ENCODE measurements around the gene FMN2. TPM values are rescaled to one million over a fixed set of nuclear protein-coding genes. Genes with fewer than 3 reads are reported as not detected.
A peak's percentile ranks its signal among the peaks of the same experiment; 100 is the strongest.

Gene FMN2
- total RNA-seq, 1 experiment from 2014 or later = 4.6 TPM

GRCh38 chr1:240462766-240463395 is 371.2 kb downstream of the FMN2 start:
- ATAC-seq (no peak), DNase-seq (no peak)
- Histone ChIP-seq H3K79me2 (ENCODE audit: low read length) (no peaks in the 10 kb centered on the region), H3K36me3 (ENCODE audit: low read depth, low read length) (no peaks in the 10 kb centered on the region), H3K27me3 (ENCODE audit: low read length) (no peaks in the 10 kb centered on the region), H3K27ac (ENCODE audit: low read length) (no peak overlapping the region), H3K9me2 (replicated peaks; ENCODE audit: low read length) (no peaks in the 10 kb centered on the region), H3K4me1 (ENCODE audit: insufficient read depth, low read length) (peaks cover 6% of the 10 kb centered on the region; the same call in 1 of the 2 replicates), H2AFZ (ENCODE audit: low read length) (no peak overlapping the region), H3K4me2 (ENCODE audit: low read length) (no peak overlapping the region), H3F3A (ENCODE audit: low read length, unreplicated experiment) (no peaks in the 10 kb centered on the region), H3K9me3 (ENCODE audit: low read length) (no peaks in the 10 kb centered on the region), H4K20me1 (ENCODE audit: low read length) (no peaks in the 10 kb centered on the region), H3K9ac (ENCODE audit: low read length) (no peak overlapping the region), H3K4me3 (ENCODE audit: low read length) (no peak overlapping the region)
- no TSS peak for BruUV-seq (replicated peaks)
- TF ChIP-seq CTCF (conservative IDR thresholded peaks at IDR 0.05; ENCODE audit: low read depth, low read length) (no peak), EZH2phosphoT487 (IDR thresholded peaks at IDR 0.05; ENCODE audit: borderline replicate concordance, low read length) (no peak)
- intact Hi-C loops (cut with micrococcal nuclease) = no loop called here
- POLR2A ChIA-PET (ENCODE audit: unreplicated experiment) = no interaction called here
- CTCF ChIA-PET = no interaction called here

GRCh38 chr1:240464099-240464498 is 372.4 kb downstream of the FMN2 start:
- POLR2A ChIA-PET (ENCODE audit: unreplicated experiment) = no interaction called here
- TF ChIP-seq EZH2phosphoT487 (IDR thresholded peaks at IDR 0.05; ENCODE audit: borderline replicate concordance, low read length) (no peak), CTCF (conservative IDR thresholded peaks at IDR 0.05; ENCODE audit: low read depth, low read length) (no peak), EZH2 (IDR thresholded peaks at IDR 0.05; ENCODE audit: low read length, unreplicated experiment) (no peak)
- Histone ChIP-seq H3K9me3 (ENCODE audit: low read length) (no peaks in the 10 kb centered on the region), H3K9ac (ENCODE audit: low read length) (no peak overlapping the region), H4K20me1 (ENCODE audit: low read length) (no peaks in the 10 kb centered on the region), H2AFZ (ENCODE audit: low read length) (no peak overlapping the region), H3K27me3 (ENCODE audit: low read length) (no peaks in the 10 kb centered on the region), H3K9me2 (replicated peaks; ENCODE audit: low read length) (no peaks in the 10 kb centered on the region), H3K4me3 (ENCODE audit: low read length) (no peak overlapping the region), H3K27ac (ENCODE audit: low read length) (no peak overlapping the region), H3K36me3 (ENCODE audit: low read depth, low read length) (no peaks in the 10 kb centered on the region), H3F3A (ENCODE audit: low read length, unreplicated experiment) (no peaks in the 10 kb centered on the region), H3K79me2 (ENCODE audit: low read length) (no peaks in the 10 kb centered on the region), H3K4me1 (ENCODE audit: insufficient read depth, low read length) (peaks cover 6% of the 10 kb centered on the region; the same call in 1 of the 2 replicates), H3K4me2 (ENCODE audit: low read length) (no peak overlapping the region)
- no TSS peak for BruUV-seq (replicated peaks)
- CTCF ChIA-PET = interaction anchor here (0.6 kb wide), 1 partner anchor 159 kb away, joined by 3 read pairs; no protein-coding TSS in a partner anchor
- DNase-seq (peak; percentile 53), ATAC-seq (peak; percentile 60)
- intact Hi-C loops (cut with micrococcal nuclease) = no loop called here

- ChIA-PET CTCF (no interaction called here), POLR2A (ENCODE audit: unreplicated experiment) (no interaction called here)
- H3K9me3 ChIP-seq (ENCODE audit: low read length) = no peaks in the 10 kb centered on the region
- H3K4me3 ChIP-seq (ENCODE audit: low read length) = no peak overlapping the region
- no peaks in the 10 kb centered on the region for H3K36me3 ChIP-seq (ENCODE audit: low read depth, low read length)
- no peak overlapping the region for H3K4me2 ChIP-seq (ENCODE audit: low read length)
- no peak for TF ChIP-seq EZH2phosphoT487 (IDR thresholded peaks at IDR 0.05; ENCODE audit: borderline replicate concordance, low read length)
- TF ChIP-seq EZH2 (IDR thresholded peaks at IDR 0.05; ENCODE audit: low read length, unreplicated experiment) = no peak
- BruUV-seq (replicated peaks) = no TSS peak
- no peak overlapping the region for H3K27ac ChIP-seq (ENCODE audit: low read length)
- H3K9ac ChIP-seq (ENCODE audit: low read length) = no peak overlapping the region
- intact Hi-C loops (cut with micrococcal nuclease) = no loop called here
- H3F3A ChIP-seq (ENCODE audit: low read length, unreplicated experiment) = no peaks in the 10 kb centered on the region
- DNase-seq = no peak
- H3K4me1 ChIP-seq (ENCODE audit: insufficient read depth, low read length) = peaks cover 6% of the 10 kb centered on the region; the same call in 1 of the 2 replicates
- no peak for ATAC-seq
- no peaks in the 10 kb centered on the region for H3K27me3 ChIP-seq (ENCODE audit: low read length)
- H3K79me2 ChIP-seq (ENCODE audit: low read length) = no peaks in the 10 kb centered on the region
- H2AFZ ChIP-seq (ENCODE audit: low read length) = no peak overlapping the region
- no peaks in the 10 kb centered on the region for H4K20me1 ChIP-seq (ENCODE audit: low read length)
- H3K9me2 ChIP-seq (replicated peaks; ENCODE audit: low read length) = no peaks in the 10 kb centered on the region
Observed at GRCh38 chr1:240465531-240465940, 373.9 kb downstream of the FMN2 start.

Data from PC-3 (cell line).